ACC112 (cell line): ENCODE data around the gene TRPC4AP.

Experiments
- H2AFZ ChIP-seq: fragments of 200-600 bp; sonication (generic); one replicate; pipeline ENCODE4 v1.6.0; 2017; ENCODE audit warnings: antibody characterized with exemption, low read length; ENCODE audit not compliant: unreplicated experiment
- H3K27ac ChIP-seq: fragments of 200-600 bp; sonication (generic); 2 replicates; pipeline ENCODE4 v1.5.1; 2014; ENCODE audit warnings: low read depth, mild to moderate bottlenecking, antibody characterized with exemption, low read length, moderate library complexity
- H3K27me3 ChIP-seq: fragments of 200-600 bp; sonication (generic); 2 replicates; pipeline ENCODE4 v1.6.1; 2014; ENCODE audit warnings: mild to moderate bottlenecking, antibody characterized with exemption, low read length, moderate library complexity, mixed read lengths; ENCODE audit not compliant: insufficient read depth
- H3K36me3 ChIP-seq: fragments of 200-600 bp; sonication (generic); 2 replicates; pipeline ENCODE4 v1.6.1; 2016; ENCODE audit warnings: mild to moderate bottlenecking, antibody characterized with exemption, low read length, moderate library complexity, mixed read lengths; ENCODE audit not compliant: insufficient read depth
- H3K4me1 ChIP-seq: fragments of 200-600 bp; sonication (generic); one replicate; pipeline ENCODE4 v1.6.1; 2016; ENCODE audit warnings: low read length, mixed read lengths; ENCODE audit not compliant: insufficient read depth, unreplicated experiment, control insufficient read depth
- H3K4me3 ChIP-seq: fragments of 200-600 bp; sonication (generic); 2 replicates; pipeline ENCODE4 v1.5.1; 2014; ENCODE audit warnings: mild to moderate bottlenecking, low read depth, low read length
- H3K79me2 ChIP-seq: fragments of 200-600 bp; sonication (generic); one replicate; pipeline ENCODE4 v1.6.0; 2016; ENCODE audit warnings: low read length; ENCODE audit not compliant: control insufficient read depth, unreplicated experiment, insufficient read depth

Gene TRPC4AP

DNA sequence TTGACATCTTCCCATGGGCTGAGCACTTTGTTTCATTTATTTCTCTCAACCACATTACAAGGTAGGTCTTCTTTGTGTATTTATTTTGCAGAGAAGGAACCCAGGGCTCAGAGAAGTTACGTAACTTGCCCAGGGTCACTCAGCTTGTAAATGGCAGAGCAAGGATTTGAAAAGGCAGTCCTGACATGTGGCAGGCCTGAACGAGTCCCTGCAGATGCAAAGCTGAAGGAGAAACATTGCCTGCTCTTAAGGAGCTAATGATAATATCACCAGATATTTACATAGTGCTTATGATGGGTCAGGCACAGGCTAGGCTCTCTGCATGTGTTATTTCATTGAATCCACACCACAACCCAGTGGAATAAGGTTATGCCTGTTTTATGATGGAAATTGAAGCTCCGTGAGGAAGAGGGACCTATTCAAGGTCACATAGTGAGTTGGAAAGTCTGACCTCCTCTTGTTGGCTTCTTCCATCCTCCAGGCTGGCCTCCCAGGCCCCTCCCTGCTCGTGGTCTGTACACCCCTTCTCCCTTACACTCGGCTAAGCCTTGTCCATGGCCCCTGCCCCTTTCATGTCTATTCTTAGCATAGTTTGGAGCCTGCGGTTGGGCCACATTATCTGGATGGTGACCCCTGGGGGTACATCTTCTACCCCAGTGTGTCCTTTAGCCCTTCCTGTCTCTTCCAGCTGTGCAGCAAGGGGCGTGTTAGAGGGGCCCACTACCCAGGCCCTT lies 124.4 kb downstream of the TRPC4AP start:
- no peak overlapping the region for H3K27ac ChIP-seq

DNA sequence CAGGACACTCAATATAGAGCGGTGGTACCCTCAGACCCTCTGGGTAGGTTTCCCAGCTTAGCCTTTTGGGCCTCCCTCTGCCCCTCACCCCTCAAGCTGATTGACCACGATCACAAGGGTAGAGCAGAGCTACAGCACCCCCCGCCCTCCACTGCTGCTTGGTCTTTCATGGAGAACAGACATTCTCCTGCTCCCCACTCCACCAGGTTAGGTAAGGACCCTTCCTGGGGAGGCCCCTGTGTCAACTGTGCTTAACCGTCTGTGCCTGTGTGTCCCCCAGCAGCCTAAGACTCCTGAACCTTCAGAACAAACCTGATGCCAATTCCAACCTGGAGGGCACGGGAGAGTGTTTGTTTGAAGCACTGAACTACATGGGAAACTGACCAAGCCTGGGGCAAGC lies 125.2 kb downstream of the TRPC4AP start:
- Histone ChIP-seq H3K27ac (no peak overlapping the region), H3K4me1 (no peaks in the 10 kb centered on the region), H3K79me2 (no peaks in the 10 kb centered on the region), H3K27me3 (no peaks in the 10 kb centered on the region), H2AFZ (no peak overlapping the region), H3K4me3 (no peak overlapping the region), H3K36me3 (no peaks in the 10 kb centered on the region)

More for the DNA sequence above, 124.4 kb downstream of the TRPC4AP start:
- H3K4me3 ChIP-seq: no peak overlapping the region
- no peaks in the 10 kb centered on the region for H3K79me2 ChIP-seq
- H3K4me1 ChIP-seq: no peaks in the 10 kb centered on the region
- H3K27me3 ChIP-seq: no peaks in the 10 kb centered on the region
- no peaks in the 10 kb centered on the region for H3K36me3 ChIP-seq
- no peak overlapping the region for H2AFZ ChIP-seq

DNA sequence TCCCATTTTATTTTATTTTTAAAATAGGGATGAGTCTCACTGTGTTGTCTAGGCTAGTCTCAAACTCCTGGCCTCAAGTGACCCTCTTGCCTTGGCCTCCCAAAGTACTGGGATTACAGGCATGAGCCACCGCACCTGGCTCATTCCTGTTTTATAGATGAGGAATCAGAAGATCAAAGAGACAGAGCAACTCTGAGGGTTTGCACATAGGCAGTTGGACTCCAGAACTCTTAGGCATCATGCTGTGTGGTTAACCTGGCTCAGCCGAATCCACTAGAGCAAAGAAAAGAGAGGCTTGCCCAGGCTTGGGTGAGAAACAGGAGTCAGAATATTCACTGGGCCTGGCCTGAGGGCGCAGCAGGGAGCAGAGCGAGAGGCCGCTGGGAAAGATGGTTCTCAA lies 127.6 kb downstream of the TRPC4AP start:
- no peak overlapping the region for H3K27ac ChIP-seq
- no peaks in the 10 kb centered on the region for H3K36me3 ChIP-seq
- no peaks in the 10 kb centered on the region for H3K4me1 ChIP-seq
- H3K27me3 ChIP-seq: no peaks in the 10 kb centered on the region
- H2AFZ ChIP-seq: no peak overlapping the region
- no peaks in the 10 kb centered on the region for H3K79me2 ChIP-seq
- H3K4me3 ChIP-seq: no peak overlapping the region

DNA sequence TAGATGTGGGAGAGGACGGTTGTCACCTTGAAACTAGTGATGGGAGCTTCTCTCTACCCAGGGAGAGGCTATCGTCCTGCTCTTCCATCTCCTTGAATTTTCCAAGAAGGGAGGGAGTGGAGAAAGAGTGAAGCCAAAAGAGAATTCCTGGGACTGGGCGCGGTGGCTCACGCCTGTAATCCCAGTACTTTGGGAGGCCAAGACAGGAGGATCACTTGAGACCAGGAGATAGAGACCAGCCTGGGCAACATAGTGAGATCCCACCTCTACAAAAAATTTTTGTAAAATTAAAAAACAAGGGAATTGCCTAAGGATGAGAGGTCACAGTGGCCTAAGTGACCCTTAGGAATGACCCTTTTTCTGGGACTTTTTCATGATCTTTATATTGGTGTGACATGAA lies 128.1 kb downstream of the TRPC4AP start:
- H3K79me2 ChIP-seq: no peaks in the 10 kb centered on the region
- no peaks in the 10 kb centered on the region for H3K36me3 ChIP-seq
- H3K4me1 ChIP-seq: no peaks in the 10 kb centered on the region

GRCh38 chr20:34956751-34957472 lies 135.7 kb downstream of the TRPC4AP start:
- H3K36me3 ChIP-seq: no peaks in the 10 kb centered on the region
- H3K79me2 ChIP-seq: peaks cover 19% of the 10 kb centered on the region
- no peak overlapping the region for H3K4me3 ChIP-seq
- H3K27me3 ChIP-seq: no peaks in the 10 kb centered on the region
- H3K4me1 ChIP-seq: peaks cover 7% of the 10 kb centered on the region
- no peak overlapping the region for H3K27ac ChIP-seq
- H2AFZ ChIP-seq: no peak overlapping the region

More for the DNA sequence above, 128.1 kb downstream of the TRPC4AP start:
- no peaks in the 10 kb centered on the region for H3K27me3 ChIP-seq
- no peak overlapping the region for H3K27ac ChIP-seq
- no peak overlapping the region for H2AFZ ChIP-seq
- no peak overlapping the region for H3K4me3 ChIP-seq

GRCh38 chr20:34956041-34956458 lies 136.6 kb downstream of the TRPC4AP start:
- Histone ChIP-seq H3K79me2 (peaks cover 24% of the 10 kb centered on the region), H3K27me3 (no peaks in the 10 kb centered on the region), H3K4me3 (peak overlapping the region; percentile 86), H2AFZ (peak overlapping the region; percentile 51), H3K4me1 (peaks cover 7% of the 10 kb centered on the region), H3K27ac (no peak overlapping the region), H3K36me3 (no peaks in the 10 kb centered on the region)

DNA sequence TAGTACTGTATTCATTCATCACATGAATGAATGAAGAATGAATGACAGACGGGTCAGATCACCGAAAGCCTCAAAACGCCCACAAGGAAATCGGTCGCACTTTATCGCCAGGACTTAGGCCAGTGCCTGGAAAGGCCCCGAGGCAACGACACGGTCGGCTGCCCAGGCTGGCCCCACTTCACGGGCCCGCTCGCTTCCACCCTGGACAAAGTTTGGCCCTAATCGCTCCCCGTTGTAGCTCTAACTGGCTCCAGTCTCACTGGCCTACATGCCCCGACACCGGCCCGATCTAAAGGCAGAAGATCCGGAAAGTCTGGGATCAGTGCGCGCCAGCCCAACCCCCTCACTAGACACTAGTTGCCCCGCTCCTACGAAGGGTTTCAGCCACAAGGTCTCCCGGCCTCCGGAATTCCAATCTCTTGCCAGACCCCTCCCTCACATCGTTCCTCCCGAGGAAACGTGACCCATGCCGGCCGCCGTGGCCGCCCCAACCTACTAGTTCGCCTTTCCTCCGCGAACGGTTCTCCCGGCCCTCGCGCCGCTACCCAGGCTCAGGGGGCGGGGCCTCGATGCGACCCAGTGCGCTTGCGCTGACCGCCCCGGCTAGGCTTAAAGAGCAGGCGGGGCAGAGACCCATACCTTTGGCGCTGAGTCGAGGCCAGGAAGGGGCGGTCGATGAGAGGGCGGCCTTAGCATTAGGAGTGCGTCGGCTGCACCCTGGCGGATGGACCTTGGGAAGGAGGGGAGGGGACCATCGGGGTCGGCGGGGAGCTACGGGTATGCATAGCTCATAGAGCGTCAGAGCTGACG lies 137.2 kb downstream of the TRPC4AP start, which contains the start of the genes GSS and MYH7B:
Gene GSS (minus strand): TSS at position 576 of the 810 bp plus-strand sequence. CDS start 3,954 bp downstream, outside the sequence.
Gene MYH7B (plus strand): TSS at position 638 of the 810 bp plus-strand sequence. CDS start 22,138 bp downstream, outside the sequence.
- H3K79me2 ChIP-seq: peaks cover 24% of the 10 kb centered on the region
- peak within 1 kb of the TSS; percentile 86 for H3K4me3 ChIP-seq
- no peaks in the 10 kb centered on the region for H3K36me3 ChIP-seq
- no peaks in the 10 kb centered on the region for H3K27me3 ChIP-seq
- H3K4me1 ChIP-seq: peaks cover 7% of the 10 kb centered on the region
- H3K27ac ChIP-seq: peak within 1 kb of the TSS; percentile 57
- H2AFZ ChIP-seq: peak within 1 kb of the TSS; percentile 86

DNA sequence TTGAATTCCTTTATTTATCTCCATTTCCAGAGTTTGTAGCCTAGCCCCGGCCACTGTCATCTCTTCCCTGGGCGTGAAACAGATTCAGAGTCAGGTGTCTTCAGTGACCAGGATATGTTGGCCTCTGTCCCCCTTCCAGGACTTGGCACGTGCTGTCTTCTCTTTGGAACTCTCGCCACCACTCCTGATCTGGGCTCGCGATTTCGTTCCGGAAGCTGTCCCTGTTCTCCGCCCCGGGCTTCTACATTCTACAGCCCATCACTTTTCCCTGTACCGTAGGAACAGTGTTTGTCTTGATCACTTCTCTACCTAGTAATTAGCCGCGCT lies 137.7 kb downstream of the TRPC4AP start:
- H3K4me1 ChIP-seq: peaks cover 7% of the 10 kb centered on the region
- no peaks in the 10 kb centered on the region for H3K27me3 ChIP-seq
- no peaks in the 10 kb centered on the region for H3K36me3 ChIP-seq
- peak overlapping the region; percentile 86 for H2AFZ ChIP-seq
- peak overlapping the region; percentile 57 for H3K27ac ChIP-seq
- peak overlapping the region; percentile 86 for H3K4me3 ChIP-seq
- peaks cover 24% of the 10 kb centered on the region for H3K79me2 ChIP-seq

GRCh38 chr20:34953960-34954359 lies 138.6 kb downstream of the TRPC4AP start:
- Histone ChIP-seq H3K27ac (no peak overlapping the region), H3K36me3 (no peaks in the 10 kb centered on the region), H3K79me2 (peaks cover 24% of the 10 kb centered on the region), H3K4me1 (peaks cover 7% of the 10 kb centered on the region), H3K27me3 (no peaks in the 10 kb centered on the region), H2AFZ (no peak overlapping the region), H3K4me3 (no peak overlapping the region)

DNA sequence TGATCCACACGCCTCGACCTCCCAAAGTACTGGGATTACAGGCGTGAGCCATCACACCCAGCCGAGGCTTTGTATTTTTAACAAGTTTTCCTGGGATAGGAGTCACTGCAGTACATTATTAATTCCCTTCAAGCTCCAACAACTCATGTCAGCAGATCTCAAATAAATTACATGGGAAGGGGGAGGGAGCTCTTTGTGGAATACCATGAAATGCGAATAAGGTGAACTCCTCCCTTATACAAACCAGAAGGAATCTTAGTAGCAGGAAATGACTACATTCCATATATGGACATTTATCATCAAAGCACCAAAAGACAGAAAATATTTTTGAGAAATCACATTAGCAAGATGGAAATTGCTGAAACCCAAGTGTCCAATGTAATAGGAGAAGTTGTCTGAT lies 139.9 kb downstream of the TRPC4AP start:
- H3K4me1 ChIP-seq: peaks cover 7% of the 10 kb centered on the region
- H3K79me2 ChIP-seq: peaks cover 24% of the 10 kb centered on the region
- H3K27me3 ChIP-seq: no peaks in the 10 kb centered on the region
- H3K27ac ChIP-seq: no peak overlapping the region
- no peak overlapping the region for H2AFZ ChIP-seq
- H3K4me3 ChIP-seq: no peak overlapping the region
- no peaks in the 10 kb centered on the region for H3K36me3 ChIP-seq
